SK-N-SH (cell line): Measurements from ENCODE around the gene ATXN7. TPM values are rescaled to one million over a fixed set of nuclear protein-coding genes. Genes with fewer than 3 reads are reported as not detected.

Experiments used
- CTCF ChIA-PET: fragments of 300-600, 350-600 bp; formaldehyde crosslinking; extraction: SDS; loops from one replicate; lab custom pipeline; 2021; lab: Yijun Ruan, JAX
- POLR2A ChIA-PET: fragments of 350-600 bp; sonication (Branson Sonifier 250); formaldehyde crosslinking; extraction: SDS; loops from one replicate; lab custom pipeline; 2020; ENCODE audit warnings: antibody characterized with exemption, inconsistent platforms; lab: Yijun Ruan, JAX
- DNase-seq: peaks from one replicate; pipeline ENCODE4 v3.0.0; 2012
- H2AFZ ChIP-seq: fragments of 200-600 bp; sonication (generic); 2 replicates; pipeline ENCODE4 v1.8.1; 2016; ENCODE audit warnings: antibody characterized with exemption, mild to moderate bottlenecking, low read depth
- H3F3A ChIP-seq: fragments of 200-600 bp; sonication (generic); replicated peaks from 2 replicates; pipeline ENCODE3; 2016; ENCODE audit warnings: antibody characterized with exemption, mild to moderate bottlenecking; ENCODE audit not compliant: insufficient read depth
- H3K27ac ChIP-seq, 2 experiments: fragments of 200-500 bp in 1 of 2; fragments of 200-600 bp in 1 of 2; sonication (Bioruptor generic) in 1 of 2; sonication (generic), shearing (Covaris generic) in 1 of 2; 2 replicates each; pipeline versions ENCODE4 v1.5.1 to v1.6.1; 2014 to 2016; ENCODE audit warnings: low read depth in 2 of 2, inconsistent platforms in 1 of 2, low read length in 1 of 2, mild to moderate bottlenecking in 1 of 2, mixed read lengths in 1 of 2
- H3K27me3 ChIP-seq: fragments of 200-600 bp; sonication (generic), shearing (Covaris generic); 2 replicates; pipeline ENCODE4 v1.6.1; 2016; ENCODE audit warnings: mixed run types; ENCODE audit not compliant: insufficient read depth
- H3K36me3 ChIP-seq, 2 experiments: fragments of 200-500 bp in 1 of 2; fragments of 200-600 bp in 1 of 2; sonication (Bioruptor generic) in 1 of 2; sonication (generic) in 1 of 2; replicated peaks in 1 of 2; 2 replicates each; pipeline versions ENCODE3 to v1.5.1; 2014 to 2016; ENCODE audit warnings: low read length in 1 of 2, mild to moderate bottlenecking in 1 of 2; ENCODE audit not compliant: insufficient read depth in 2 of 2, control insufficient read depth in 1 of 2
- H3K4me1 ChIP-seq, 2 experiments: fragments of 200-500 bp in 1 of 2; fragments of 200-600 bp in 1 of 2; sonication (Bioruptor generic) in 1 of 2; sonication (generic), shearing (Covaris generic) in 1 of 2; 2 replicates each; pipeline versions ENCODE4 v1.5.1 to v1.6.1; 2014 to 2016; ENCODE audit warnings: low read depth in 1 of 2, low read length in 1 of 2, mixed run types in 1 of 2; ENCODE audit not compliant: insufficient read depth in 2 of 2, control insufficient read depth in 1 of 2
- H3K4me2 ChIP-seq: fragments of 200-600 bp; sonication (generic), shearing (Covaris generic); 2 replicates; pipeline ENCODE4 v1.6.1; 2017; ENCODE audit warnings: mixed run types
- H3K4me3 ChIP-seq, 2 experiments: fragments of 200-500 bp in 1 of 2; fragments of 200-600 bp in 1 of 2; sonication (Bioruptor generic) in 1 of 2; sonication (generic), shearing (Covaris generic) in 1 of 2; 2 replicates each; pipeline versions ENCODE4 v1.5.1 to v1.8.1; 2014 to 2016; ENCODE audit warnings: low read depth in 2 of 2, inconsistent platforms in 1 of 2, low read length in 1 of 2, mild to moderate bottlenecking in 1 of 2, mixed read lengths in 1 of 2, moderate library complexity in 1 of 2
- H3K79me2 ChIP-seq: fragments of 200-600 bp; sonication (generic); 2 replicates; pipeline ENCODE4 v1.8.1; 2017; ENCODE audit warnings: mild to moderate bottlenecking; ENCODE audit not compliant: insufficient read depth
- H3K9ac ChIP-seq: fragments of 200-600 bp; sonication (generic); 2 replicates; pipeline ENCODE4 v1.6.1; 2017; ENCODE audit warnings: mixed run types
- H3K9me2 ChIP-seq: fragments of 200-600 bp; sonication (generic); 2 replicates; pipeline ENCODE4 v1.6.1; 2017; ENCODE audit warnings: mixed run types
- H3K9me3 ChIP-seq: fragments of 200-600 bp; sonication (generic); 2 replicates; pipeline ENCODE4 v1.6.1; 2017; ENCODE audit warnings: mixed run types, mild to moderate bottlenecking, moderate library complexity
- H4K20me1 ChIP-seq: fragments of 200-600 bp; sonication (generic); 2 replicates; pipeline ENCODE4 v1.6.1; 2017; ENCODE audit warnings: mild to moderate bottlenecking, mixed run types; ENCODE audit not compliant: insufficient read depth
- EP300 ChIP-seq, 2 experiments: IDR thresholded peaks; 2 replicates each; pipeline versions ENCODE4 v1.4.0 to v1.6.1; 2012; ENCODE audit warnings: borderline replicate concordance in 1 of 2, low read depth in 1 of 2, low read length in 1 of 2
- FOSL2 ChIP-seq: IDR thresholded peaks from 2 replicates; pipeline ENCODE4 v1.4.0; 2012; ENCODE audit warnings: low read depth, mild to moderate bottlenecking, moderate library complexity, borderline replicate concordance
- FOXJ3 ChIP-seq: sonication (generic); formaldehyde crosslinking; IDR thresholded peaks from 2 replicates; pipeline ENCODE4 v1.5.1; 2020; ENCODE audit warnings: mild to moderate bottlenecking, missing genetic modification reagents
- GABPA ChIP-seq: IDR thresholded peaks from 2 replicates; pipeline ENCODE4 v1.4.0; 2012; ENCODE audit warnings: low read depth, mild to moderate bottlenecking
- JUND ChIP-seq: IDR thresholded peaks from 2 replicates; pipeline ENCODE4 v1.4.0; 2012
- MEF2A ChIP-seq: IDR thresholded peaks from 2 replicates; pipeline ENCODE4 v1.4.0; 2012; ENCODE audit warnings: low read depth, borderline replicate concordance
- MXI1 ChIP-seq: IDR thresholded peaks from 2 replicates; pipeline ENCODE4 v1.6.1; 2012; ENCODE audit warnings: mild to moderate bottlenecking, low read depth, low read length, improper control_type of control experiment
- NFIC ChIP-seq: IDR thresholded peaks from 2 replicates; pipeline ENCODE4 v1.4.0; 2012; ENCODE audit warnings: borderline replicate concordance
- POLR2AphosphoS5 ChIP-seq: IDR thresholded peaks from 2 replicates; pipeline ENCODE4 v1.6.1; 2012; ENCODE audit warnings: low read depth, low read length
- RAD21 ChIP-seq: IDR thresholded peaks from 2 replicates; pipeline ENCODE4 v1.6.1; 2012; ENCODE audit warnings: mild to moderate bottlenecking, low read length
- RCOR1 ChIP-seq: fragments of 150-350 bp; IDR thresholded peaks from 2 replicates; pipeline ENCODE4 v1.6.1; 2017; ENCODE audit warnings: antibody characterized with exemption, low read length
- SIN3A ChIP-seq: IDR thresholded peaks from 2 replicates; pipeline ENCODE4 v1.6.1; 2012; ENCODE audit warnings: low read depth, mild to moderate bottlenecking, low read length, moderate library complexity, borderline replicate concordance
- TAF1 ChIP-seq: IDR thresholded peaks from 2 replicates; pipeline ENCODE4 v1.6.1; 2012; ENCODE audit warnings: low read depth, mild to moderate bottlenecking, low read length, moderate library complexity, borderline replicate concordance
- TCF12 ChIP-seq: IDR thresholded peaks from 2 replicates; pipeline ENCODE4 v1.4.0; 2012
- TEAD4 ChIP-seq: IDR thresholded peaks from 2 replicates; pipeline ENCODE4 v1.4.0; 2012; ENCODE audit warnings: mild to moderate bottlenecking, borderline replicate concordance; ENCODE audit not compliant: insufficient read depth
- WGBS: methylation state at CpG from one replicate; pipeline ENCODE4 v1.1.6; 2017; ENCODE audit warnings: low lambda C conversion rate; 5-methylcytosine and 5-hydroxymethylcytosine counted together
- polyA plus RNA-seq, 3 experiments: library from polyadenylated mRNA; depleted of rRNA; stranded (reverse); fragments of >200 nt; gene quantifications; 2 replicates each; pipeline ENCODE4 v1.2.3, GENCODE V29; 2012
- TF ChIP-seq, protein P1 (sequence below): fragments of 150-350 bp; IDR thresholded peaks from 2 replicates; pipeline ENCODE4 v1.6.1; 2017; ENCODE audit warnings: antibody characterized with exemption, low read length, low read depth, borderline replicate concordance
- TF ChIP-seq, protein P2 (sequence below): IDR thresholded peaks from 2 replicates; pipeline ENCODE4; 2012
- TF ChIP-seq, protein P3 (sequence below): fragments of 200-600 bp; sonication (generic); IDR thresholded peaks from 2 replicates; pipeline ENCODE4 v1.6.1; 2017; ENCODE audit warnings: antibody characterized with exemption, mild to moderate bottlenecking, moderate library complexity
- TF ChIP-seq, protein P4 (sequence below): IDR thresholded peaks from 2 replicates; pipeline ENCODE4 v1.4.0; 2012; ENCODE audit warnings: low read depth
- TF ChIP-seq, protein P5 (sequence below): IDR thresholded peaks from 2 replicates; pipeline ENCODE4 v1.4.0; 2012; ENCODE audit warnings: low read depth, borderline replicate concordance

ATXN7 gene
- polyA plus RNA-seq, 1 of the 3 experiments (the other 2 are of a cell fraction): 6.2 TPM

DNA sequence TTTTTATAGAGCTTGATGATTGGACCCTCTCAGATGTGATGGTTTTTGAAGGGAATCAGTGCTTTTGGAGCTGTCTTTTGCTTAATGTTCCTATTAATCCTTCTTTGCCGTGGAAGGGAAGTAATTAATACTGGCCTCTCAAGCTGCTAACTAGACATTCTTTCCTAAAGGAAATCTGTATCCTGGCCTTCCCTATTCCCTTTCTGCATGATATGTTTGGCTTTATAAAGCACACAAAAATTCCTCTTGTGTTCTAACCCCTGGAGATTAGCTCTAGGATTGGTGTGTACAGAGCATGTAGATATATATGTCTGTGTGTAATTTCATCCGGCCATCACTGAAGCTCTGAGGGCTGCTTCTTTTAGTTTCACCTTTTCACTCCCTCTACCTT lies 6.9 kb downstream of the ATXN7 start:
- no peak overlapping the region; a peak in 1 of 4 replicates for H3K27ac ChIP-seq
- no peaks in the 10 kb centered on the region for H3K27me3 ChIP-seq
- no peak overlapping the region for H3K4me2 ChIP-seq
- H2AFZ ChIP-seq: no peak overlapping the region
- TF ChIP-seq JUND (no peak), GABPA (no peak), RAD21 (no peak), EP300 (IDR thresholded peaks at IDR 0.05; ENCODE audit: borderline replicate concordance in 1 of 2, low read depth in 1 of 2, low read length in 1 of 2) (no peak), POLR2AphosphoS5 (no peak)
- peaks cover 13% of the 10 kb centered on the region for H3F3A ChIP-seq
- H4K20me1 ChIP-seq: peaks cover 43% of the 10 kb centered on the region
- CTCF ChIA-PET: interaction anchor here (1.1 to 1.3 kb wide), 3 partner anchors 12 to 53 kb away, joined by 3 to 4 read pairs (median 4); no protein-coding TSS in a partner anchor
- DNase-seq: no peak
- POLR2A ChIA-PET: no interaction called here
- H3K36me3 ChIP-seq: peaks cover 0 to 14% of the 10 kb centered on the region in 2 experiments
- 95% methylated on average over 2 of the region's 2 CpGs for WGBS
- H3K9me3 ChIP-seq: no peaks in the 10 kb centered on the region
- no peak overlapping the region for H3K4me3 ChIP-seq
- H3K79me2 ChIP-seq: peaks cover 87% of the 10 kb centered on the region
- H3K4me1 ChIP-seq: peaks cover 3 to 10% of the 10 kb centered on the region in 2 experiments; a peak in 3 of 4 replicates
- no peak overlapping the region for H3K9ac ChIP-seq
- no peaks in the 10 kb centered on the region for H3K9me2 ChIP-seq

DNA sequence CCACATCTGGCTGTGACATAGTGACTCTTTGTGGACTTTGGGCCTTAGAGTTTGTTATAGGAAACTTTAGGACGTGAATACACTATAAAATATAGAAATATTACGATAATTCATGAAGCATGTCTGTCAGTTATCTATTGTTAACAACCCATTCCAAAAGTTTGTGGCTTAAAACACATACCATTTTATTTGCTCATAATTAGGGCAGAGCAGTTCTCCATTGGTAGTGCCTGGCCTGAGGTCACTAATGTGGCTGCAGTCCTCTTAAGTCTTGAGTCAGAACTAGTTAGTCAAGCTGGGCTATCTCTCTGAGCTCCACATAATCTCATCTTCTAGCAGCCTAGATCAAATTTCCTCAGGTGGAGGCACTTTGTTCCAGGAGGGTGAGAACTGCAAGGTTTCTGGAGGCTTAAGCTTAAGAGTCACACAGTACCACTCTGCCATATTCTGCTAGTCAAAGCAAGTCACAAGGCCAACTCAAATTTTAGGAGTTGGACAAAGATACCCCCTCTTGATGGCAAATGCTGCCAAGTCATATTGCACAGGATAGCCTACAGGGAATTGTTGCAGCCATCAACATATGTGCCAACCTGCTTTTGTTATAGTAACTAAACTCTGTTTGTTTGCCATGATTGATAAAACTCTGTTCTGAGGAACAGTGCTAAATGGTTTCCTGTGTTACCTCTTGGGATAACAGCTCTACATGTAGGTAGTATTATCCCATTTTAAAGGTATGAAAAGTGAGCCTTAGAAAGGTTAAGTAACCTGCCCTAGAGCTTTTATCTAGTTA lies 8.7 kb downstream of the ATXN7 start:
- WGBS: 25% methylated on average over 2 of the region's 2 CpGs
- peaks cover 60% of the 10 kb centered on the region for H4K20me1 ChIP-seq
- TF ChIP-seq RCOR1: no peak
- TF ChIP-seq FOXJ3 (CRISPR knock-in tag): no peak
- no peak for TF ChIP-seq SIN3A
- no peak for TF ChIP-seq MEF2A
- TF ChIP-seq, protein P1, sequence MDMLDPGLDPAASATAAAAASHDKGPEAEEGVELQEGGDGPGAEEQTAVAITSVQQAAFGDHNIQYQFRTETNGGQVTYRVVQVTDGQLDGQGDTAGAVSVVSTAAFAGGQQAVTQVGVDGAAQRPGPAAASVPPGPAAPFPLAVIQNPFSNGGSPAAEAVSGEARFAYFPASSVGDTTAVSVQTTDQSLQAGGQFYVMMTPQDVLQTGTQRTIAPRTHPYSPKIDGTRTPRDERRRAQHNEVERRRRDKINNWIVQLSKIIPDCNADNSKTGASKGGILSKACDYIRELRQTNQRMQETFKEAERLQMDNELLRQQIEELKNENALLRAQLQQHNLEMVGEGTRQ: no peak
- peak; percentile 65 for TF ChIP-seq FOSL2
- peak; percentile 53 for TF ChIP-seq TCF12
- no peak for TF ChIP-seq EP300 (IDR thresholded peaks at IDR 0.05; ENCODE audit: borderline replicate concordance in 1 of 2, low read depth in 1 of 2, low read length in 1 of 2)
- TF ChIP-seq, protein P2, sequence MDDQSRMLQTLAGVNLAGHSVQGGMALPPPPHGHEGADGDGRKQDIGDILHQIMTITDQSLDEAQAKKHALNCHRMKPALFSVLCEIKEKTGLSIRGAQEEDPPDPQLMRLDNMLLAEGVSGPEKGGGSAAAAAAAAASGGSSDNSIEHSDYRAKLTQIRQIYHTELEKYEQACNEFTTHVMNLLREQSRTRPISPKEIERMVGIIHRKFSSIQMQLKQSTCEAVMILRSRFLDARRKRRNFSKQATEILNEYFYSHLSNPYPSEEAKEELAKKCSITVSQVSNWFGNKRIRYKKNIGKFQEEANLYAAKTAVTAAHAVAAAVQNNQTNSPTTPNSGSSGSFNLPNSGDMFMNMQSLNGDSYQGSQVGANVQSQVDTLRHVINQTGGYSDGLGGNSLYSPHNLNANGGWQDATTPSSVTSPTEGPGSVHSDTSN: peak; percentile 77
- TF ChIP-seq JUND: peak; percentile 57
- peak; percentile 41; the same call in 1 of the 2 replicates for TF ChIP-seq NFIC
- TF ChIP-seq POLR2AphosphoS5: peak; percentile 23; the same call in 1 of the 2 replicates
- TF ChIP-seq GABPA: no peak
- TF ChIP-seq, protein P3, sequence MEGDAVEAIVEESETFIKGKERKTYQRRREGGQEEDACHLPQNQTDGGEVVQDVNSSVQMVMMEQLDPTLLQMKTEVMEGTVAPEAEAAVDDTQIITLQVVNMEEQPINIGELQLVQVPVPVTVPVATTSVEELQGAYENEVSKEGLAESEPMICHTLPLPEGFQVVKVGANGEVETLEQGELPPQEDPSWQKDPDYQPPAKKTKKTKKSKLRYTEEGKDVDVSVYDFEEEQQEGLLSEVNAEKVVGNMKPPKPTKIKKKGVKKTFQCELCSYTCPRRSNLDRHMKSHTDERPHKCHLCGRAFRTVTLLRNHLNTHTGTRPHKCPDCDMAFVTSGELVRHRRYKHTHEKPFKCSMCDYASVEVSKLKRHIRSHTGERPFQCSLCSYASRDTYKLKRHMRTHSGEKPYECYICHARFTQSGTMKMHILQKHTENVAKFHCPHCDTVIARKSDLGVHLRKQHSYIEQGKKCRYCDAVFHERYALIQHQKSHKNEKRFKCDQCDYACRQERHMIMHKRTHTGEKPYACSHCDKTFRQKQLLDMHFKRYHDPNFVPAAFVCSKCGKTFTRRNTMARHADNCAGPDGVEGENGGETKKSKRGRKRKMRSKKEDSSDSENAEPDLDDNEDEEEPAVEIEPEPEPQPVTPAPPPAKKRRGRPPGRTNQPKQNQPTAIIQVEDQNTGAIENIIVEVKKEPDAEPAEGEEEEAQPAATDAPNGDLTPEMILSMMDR: no peak
- TF ChIP-seq, protein P4, sequence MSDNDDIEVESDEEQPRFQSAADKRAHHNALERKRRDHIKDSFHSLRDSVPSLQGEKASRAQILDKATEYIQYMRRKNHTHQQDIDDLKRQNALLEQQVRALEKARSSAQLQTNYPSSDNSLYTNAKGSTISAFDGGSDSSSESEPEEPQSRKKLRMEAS: no peak
- TF ChIP-seq MXI1: no peak
- TF ChIP-seq, protein P5, sequence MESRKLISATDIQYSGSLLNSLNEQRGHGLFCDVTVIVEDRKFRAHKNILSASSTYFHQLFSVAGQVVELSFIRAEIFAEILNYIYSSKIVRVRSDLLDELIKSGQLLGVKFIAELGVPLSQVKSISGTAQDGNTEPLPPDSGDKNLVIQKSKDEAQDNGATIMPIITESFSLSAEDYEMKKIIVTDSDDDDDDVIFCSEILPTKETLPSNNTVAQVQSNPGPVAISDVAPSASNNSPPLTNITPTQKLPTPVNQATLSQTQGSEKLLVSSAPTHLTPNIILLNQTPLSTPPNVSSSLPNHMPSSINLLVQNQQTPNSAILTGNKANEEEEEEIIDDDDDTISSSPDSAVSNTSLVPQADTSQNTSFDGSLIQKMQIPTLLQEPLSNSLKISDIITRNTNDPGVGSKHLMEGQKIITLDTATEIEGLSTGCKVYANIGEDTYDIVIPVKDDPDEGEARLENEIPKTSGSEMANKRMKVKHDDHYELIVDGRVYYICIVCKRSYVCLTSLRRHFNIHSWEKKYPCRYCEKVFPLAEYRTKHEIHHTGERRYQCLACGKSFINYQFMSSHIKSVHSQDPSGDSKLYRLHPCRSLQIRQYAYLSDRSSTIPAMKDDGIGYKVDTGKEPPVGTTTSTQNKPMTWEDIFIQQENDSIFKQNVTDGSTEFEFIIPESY: no peak
- 0 out of 2 replicates have a peak, but pooled peaks have one; percentile 26 for TF ChIP-seq TEAD4
- TF ChIP-seq TAF1: 0 out of 2 replicates have a peak, but pooled peaks have one; percentile 28

More for the DNA sequence above, 8.7 kb downstream of the ATXN7 start:
- Histone ChIP-seq H3K9me3 (no peaks in the 10 kb centered on the region), H3F3A (peaks cover 13% of the 10 kb centered on the region), H3K4me1 (peaks cover 12 to 19% of the 10 kb centered on the region in 2 experiments), H2AFZ (no peak overlapping the region), H3K79me2 (peaks cover 88% of the 10 kb centered on the region), H3K9ac (no peak overlapping the region), H3K4me2 (peak overlapping the region; percentile 34; the same call in 1 of the 2 replicates), H3K36me3 (peaks cover 0 to 5% of the 10 kb centered on the region in 2 experiments), H3K27me3 (no peaks in the 10 kb centered on the region), H3K4me3 (no peak overlapping the region), H3K27ac (peak overlapping the region in 1 of 2 experiments; percentile 65; a peak in 3 of 4 replicates), H3K9me2 (no peaks in the 10 kb centered on the region)
- DNase-seq: no peak
- POLR2A ChIA-PET: no interaction called here
- CTCF ChIA-PET: interaction anchor here (1.3 kb wide), 1 partner anchor 13 kb away, joined by 3 read pairs; no protein-coding TSS in a partner anchor
